ENCODE data around the gene SRGAP1.
"Not testable (repeated sequence)": the region's sequence is repeated elsewhere in the genome, so short reads cannot be mapped to it uniquely, and the experiment has no call there.

SRGAP1 gene

DNA sequence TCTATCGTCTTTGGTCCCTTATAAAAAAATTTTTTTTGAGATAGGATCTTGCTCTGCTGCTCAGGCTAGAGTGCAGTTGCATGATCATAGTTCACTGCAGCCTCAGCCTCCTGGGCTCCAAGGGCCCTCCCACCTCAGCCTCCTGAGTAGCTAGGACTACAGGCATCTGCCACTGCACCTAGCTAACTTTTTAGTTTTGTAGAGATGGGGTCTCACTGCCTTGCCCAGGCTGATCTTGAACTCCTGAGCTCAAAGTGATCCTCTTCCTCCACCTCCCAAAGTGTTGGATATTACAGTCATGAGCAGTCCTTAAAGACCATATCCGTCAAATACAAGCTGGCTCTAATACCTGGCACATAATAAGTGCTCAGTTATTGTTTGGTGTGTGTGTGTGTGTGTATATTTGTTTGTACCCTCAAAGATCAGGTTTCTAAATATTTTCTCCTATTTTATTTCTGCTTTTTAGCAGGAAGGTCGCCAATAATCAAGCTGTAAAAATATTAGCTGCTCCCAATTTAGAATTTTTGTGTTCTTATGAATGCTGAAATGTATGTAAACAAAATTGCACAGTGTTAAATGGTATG is 30.5 kb downstream of the SRGAP1 start:
- DNase-seq = no peak

- DNase-seq = no peak
Observed at GRCh38 chr12:63875703-63876102, 31.2 kb downstream of the SRGAP1 start.

DNA sequence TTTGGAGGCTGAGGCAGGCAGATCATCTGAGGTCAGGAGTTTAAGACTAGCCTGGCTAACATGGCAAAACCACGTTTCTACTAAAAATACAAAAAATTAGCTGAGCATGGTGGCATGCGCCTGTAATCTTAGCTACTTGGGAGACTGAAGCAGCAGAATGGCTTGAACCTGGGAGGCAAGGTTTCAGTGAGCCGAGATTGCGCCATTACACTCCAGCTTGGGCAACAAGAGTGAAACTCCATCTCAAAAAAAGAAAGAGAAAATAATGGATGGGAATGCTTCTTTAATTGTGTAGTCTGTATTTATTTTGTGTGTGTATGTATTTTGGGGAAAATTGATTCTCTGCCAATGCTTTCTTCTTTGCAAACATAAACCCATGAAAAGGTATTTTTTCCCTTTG is 32.5 kb downstream of the SRGAP1 start:
- no peak for DNase-seq

- DNase-seq = no peak
Observed at GRCh38 chr12:63877693-63878092, 33.2 kb downstream of the SRGAP1 start.

DNA sequence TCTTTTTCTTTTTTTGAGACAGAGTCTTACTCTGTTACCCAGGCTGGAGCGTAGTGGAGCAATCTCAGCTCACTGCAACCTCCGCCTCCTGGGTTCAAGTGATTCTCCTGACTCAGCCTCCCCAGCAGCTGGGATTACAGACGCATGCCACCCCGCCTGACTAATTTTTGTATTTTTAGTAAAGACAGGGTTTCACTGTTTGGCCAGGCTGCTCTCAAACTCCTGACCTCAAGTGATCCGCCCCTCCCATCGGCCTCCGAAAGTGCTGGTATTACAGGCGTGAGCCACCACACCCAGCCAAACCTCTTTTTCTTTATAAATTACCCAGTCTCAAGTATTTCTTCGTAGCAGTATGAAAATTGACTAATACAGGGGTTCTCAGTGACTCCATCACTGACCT is 35.7 kb downstream of the SRGAP1 start:
- not testable (repeated sequence) for DNase-seq

- no peak for DNase-seq
Observed at GRCh38 chr12:63880742-63881263, 36.3 kb downstream of the SRGAP1 start.

DNA sequence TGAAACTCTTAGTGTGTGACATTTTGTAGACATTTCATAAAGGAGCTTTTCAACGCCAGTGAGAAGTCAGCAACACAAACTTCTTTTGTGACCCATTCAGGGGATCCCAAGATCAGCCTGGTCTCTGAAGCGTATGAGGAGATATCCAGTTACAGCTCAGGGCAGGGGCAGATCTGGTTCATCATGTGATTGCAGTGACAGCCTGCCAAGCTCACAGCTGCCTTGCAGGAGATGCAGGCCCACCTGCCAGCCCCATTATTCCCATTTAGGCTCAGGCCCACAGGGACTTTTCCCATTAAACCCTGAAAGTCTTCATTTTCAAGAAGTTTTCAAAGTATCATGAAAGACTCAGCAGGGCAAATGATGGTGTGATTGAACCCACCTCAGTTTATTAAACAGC is 38.3 kb downstream of the SRGAP1 start:
- no peak for DNase-seq

DNA sequence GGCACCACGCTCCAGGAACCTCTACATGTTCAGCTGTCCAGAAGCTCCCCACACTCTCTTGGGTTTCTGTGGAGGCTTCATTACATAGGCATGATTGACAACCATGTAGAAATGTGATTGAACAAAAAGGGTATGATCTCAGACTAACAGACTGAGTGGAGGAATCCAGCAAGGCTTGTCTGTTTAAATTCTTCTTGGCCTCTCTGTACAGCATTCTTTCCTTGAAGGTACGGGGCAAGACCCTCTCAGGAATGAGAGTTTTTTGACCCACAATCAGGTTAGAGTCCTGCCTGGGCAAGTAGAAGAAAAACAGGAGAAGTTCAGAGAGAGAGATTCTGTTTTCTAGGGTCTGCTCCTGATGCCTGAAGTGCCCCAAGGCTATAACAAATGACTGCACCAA is 40.9 kb downstream of the SRGAP1 start:
- no peak for DNase-seq

GRCh38 chr12:63888908-63889635 is 44.6 kb downstream of the SRGAP1 start:
- no peak for DNase-seq

DNA sequence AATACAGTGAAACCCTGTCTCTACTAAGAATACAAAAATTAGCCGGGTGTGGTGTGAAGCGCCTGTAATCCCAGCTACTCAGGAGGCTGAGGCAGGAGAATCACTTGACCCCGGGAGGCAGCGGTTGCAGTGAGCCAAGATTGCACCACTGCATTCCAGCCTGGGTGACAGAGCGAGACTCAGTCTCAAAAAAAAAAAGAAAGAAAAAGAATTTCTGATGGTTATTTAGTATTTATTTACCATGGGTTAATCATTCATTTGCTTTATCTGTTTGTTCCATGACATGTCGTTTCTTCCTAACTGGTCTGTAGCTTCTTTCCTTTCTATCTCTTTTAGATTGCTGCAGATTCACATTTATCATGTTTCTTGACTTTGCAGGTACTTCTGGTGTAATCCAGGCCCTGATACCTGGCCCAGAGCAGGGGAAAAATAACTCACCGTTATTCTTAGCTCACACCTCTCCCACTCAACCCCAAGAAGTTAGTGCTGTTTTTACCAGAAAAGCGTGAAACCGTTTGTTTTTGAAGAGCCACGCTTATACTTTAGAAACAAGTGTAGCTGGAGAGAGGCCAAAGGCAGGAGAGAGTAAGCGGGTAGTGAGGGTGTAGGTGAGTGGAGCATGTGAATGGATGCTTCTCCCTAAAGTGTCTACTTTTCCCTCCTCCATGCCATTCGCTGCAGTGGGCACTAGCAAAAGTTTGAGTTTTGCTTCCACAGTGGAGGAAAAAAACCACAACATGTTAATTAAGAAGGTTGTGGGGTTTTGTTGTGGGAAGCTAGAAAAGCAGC is 45.4 kb downstream of the SRGAP1 start:
- DNase-seq = no peak

DNA sequence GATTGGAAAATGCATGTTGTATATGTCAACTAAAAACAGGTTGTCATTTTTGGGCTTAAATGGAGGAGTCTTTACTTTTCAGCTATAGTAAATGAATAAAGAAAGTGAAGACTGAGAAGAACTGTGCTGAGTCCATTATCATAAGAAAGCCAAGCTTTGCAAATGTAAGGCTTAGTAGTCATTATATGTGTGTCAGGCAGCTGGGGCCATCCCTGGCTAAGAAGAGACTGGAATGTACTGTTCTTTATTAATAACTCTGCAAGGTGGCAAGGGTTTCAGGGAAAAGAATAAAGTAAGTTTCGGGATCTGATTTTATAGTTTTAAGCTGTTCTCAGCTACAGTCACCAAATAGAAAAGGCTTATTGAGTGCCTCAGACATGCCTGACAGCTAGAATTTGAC is 48.7 kb downstream of the SRGAP1 start:
- no peak for DNase-seq

GRCh38 chr12:63894132-63894531 is 49.6 kb downstream of the SRGAP1 start:
- peak; percentile 35 to 71 for DNase-seq

DNA sequence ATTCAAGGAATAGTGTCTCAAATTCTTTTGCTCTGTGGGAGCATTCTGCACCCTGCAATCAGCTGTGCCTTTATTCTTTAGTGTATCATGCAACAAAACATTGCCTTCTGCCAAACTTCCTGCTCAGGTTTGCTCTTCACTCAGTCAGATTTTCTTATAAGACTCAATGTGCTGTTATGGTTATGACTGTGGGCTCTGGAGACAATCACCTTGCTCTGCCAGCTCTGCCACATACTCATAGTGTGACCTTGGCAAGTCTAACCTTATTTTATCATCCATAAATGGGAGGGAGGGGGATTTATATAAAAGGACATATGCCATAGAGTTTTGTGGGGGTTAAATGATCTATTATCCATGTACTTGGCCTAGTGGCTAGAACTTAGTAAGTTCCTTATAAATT is 51.3 kb downstream of the SRGAP1 start:
- DNase-seq = no peak

- DNase-seq = peak; percentile 27 to 41
Observed at GRCh38 chr12:63897931-63898330, 53.4 kb downstream of the SRGAP1 start.

DNA sequence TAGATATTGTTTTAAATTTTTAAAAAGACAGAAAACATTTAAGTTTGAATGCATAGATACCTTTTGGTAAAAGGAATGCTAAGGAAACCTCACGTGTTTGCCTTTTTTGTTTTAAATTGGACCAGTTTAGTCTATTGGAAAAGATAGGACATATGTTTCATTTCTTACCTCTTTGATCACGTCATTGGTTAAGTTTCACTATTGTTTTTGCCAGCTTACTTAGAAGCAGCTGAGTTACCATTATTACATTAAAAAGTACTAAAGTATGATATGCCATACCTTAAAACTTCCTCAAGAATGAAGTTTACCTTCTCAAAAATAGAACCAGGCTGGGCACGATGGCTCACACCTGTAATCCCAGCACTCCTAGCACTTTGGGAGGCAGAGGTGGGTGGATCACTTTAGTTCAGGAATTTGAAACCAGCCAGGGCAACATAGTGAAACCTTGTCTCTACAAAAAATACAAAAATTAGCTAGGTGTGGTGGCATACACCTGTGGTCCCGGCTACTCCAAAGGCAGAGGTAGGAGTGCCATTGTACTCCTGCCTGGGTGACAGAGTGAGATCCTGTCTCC is 54.4 kb downstream of the SRGAP1 start:
- no peak for DNase-seq

DNA sequence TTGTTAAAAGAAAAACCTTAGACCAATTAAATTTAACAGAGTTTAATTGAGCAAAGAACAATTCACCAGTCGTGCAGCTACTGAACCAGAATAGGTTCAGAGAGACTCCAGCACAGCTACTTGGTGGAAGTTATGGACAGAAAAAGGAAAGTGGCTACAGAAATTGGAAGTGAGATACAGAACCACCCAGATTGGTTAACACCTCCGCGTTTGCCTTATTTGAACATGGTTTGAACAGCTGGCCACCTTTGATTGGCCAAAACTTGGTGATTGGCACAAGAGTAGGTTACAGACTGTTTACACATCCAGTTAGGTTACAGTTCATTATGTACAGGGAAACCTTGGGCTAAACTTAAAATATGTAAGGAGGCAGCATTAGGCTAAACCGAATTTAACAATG is 54.9 kb downstream of the SRGAP1 start:
- no peak for DNase-seq

DNA sequence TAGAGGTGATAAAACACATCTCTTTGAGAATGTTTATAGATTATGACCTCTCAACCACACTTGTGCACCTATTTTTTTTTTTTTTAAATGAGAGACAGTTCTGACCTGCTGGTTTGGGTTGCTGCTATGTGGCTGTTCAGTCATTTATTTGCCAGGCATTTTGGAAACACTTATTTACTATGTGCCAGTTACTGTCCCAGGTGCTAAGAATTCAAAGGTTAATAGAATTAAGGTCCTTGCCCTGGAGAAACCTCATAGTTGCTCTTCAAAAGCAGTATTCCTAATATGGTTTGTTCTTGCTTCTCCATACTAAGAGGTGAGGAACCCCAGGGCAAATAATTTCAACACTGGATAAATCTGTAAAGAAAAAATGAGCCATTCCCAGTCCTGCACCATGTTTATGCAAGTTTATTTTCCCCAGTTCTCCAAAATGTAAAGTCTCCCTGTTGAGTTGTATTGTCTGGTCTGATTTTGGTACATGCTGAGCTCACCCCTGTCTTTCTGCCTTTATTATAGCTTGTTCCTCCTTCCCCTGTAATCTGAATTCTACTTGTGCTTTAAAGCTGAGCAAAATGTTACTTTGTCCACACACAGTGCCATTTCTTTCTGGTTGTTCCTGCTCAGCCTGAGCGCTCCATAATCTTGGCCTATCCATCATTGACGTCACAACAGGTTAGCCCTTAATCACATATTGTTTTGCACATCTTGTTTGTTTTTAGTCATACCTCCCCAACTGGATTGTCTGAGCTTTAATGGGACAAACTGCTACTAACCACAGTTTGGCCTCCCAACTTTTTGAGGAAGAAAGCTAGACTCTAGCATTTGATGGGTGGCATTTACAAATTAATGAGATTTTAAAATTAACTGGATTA is 56.7 kb downstream of the SRGAP1 start:
- DNase-seq = no peak

- DNase-seq = no peak
Observed at GRCh38 chr12:63904653-63905052, 60.2 kb downstream of the SRGAP1 start.

GRCh38 chr12:63905544-63905943 is 61.0 kb downstream of the SRGAP1 start:
- peak in 1 of 2 donors; percentile 6 for DNase-seq

DNA sequence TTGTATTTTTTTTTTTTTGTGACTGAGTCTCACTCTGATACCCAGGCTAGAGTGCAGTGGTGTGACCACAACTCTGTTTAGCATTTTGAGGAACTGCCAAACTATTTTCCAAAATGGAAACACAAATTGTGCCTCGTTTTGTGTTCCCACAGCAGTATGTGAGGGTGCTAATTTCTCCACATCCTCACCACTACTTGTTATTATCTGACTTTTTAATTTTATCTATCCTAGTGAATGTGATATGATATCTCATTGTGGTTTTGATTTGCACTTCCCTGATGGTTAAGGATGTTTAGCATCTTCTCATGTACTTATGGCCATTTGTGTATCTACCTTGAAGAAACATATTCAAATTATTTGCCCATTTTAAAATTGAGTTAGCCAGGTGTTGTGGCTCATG is 62.4 kb downstream of the SRGAP1 start:
- no peak for DNase-seq

DNA sequence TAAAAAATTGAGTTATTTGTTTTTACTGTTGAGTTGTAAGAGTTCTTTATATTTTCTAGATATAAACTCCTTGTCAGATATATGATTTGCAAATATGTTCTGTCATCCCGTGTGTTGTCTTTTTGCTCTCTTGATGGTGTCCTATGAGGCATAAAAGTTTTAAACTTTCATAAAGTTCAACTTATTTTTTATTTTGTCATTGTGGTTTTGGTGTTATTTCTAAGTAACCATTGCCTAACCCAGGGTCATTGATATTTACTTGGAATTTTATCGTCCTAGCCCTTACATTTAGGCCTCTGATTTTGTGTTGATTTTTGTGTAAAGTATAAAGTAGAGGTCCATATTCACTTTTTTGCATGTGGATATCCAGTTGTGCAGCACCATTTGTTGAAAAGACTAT is 63.1 kb downstream of the SRGAP1 start:
- no peak for DNase-seq

GRCh38 chr12:63909746-63910145 is 65.2 kb downstream of the SRGAP1 start:
- no peak for DNase-seq
